Mucosa of descending colon (tissue), 3 donors: ENCODE results near the gene TET1. TPM values are rescaled to one million over a fixed set of nuclear protein-coding genes. Genes with fewer than 3 reads are reported as not detected.

Experiments used
- ATAC-seq: fragments of 200-7000 bp; cut with Tn5 transposase; one replicate; pipeline ENCODE4 v1.9.1; 2020; ENCODE audit warnings: mild to moderate bottlenecking, moderate library complexity
- DNase-seq, 3 donors: peaks; one replicate each; pipeline ENCODE4 v3.0.0-alpha.2; 2020
- H3K36me3 ChIP-seq: fragments of 200-600 bp; one replicate; pipeline ENCODE4 v1.8.0; 2021; ENCODE audit warnings: low read depth, mild to moderate bottlenecking
- H3K4me1 ChIP-seq: fragments of 200-600 bp; one replicate; pipeline ENCODE4 v1.8.0; 2021; ENCODE audit warnings: low read depth, mild to moderate bottlenecking
- H3K4me3 ChIP-seq: fragments of 200-600 bp; one replicate; pipeline ENCODE4 v1.8.0; 2021; ENCODE audit warnings: mild to moderate bottlenecking
- H3K9me3 ChIP-seq: fragments of 200-600 bp; one replicate; pipeline ENCODE4 v1.8.0; 2021; ENCODE audit warnings: mild to moderate bottlenecking
- CTCF ChIP-seq: fragments of 200-600 bp; IDR thresholded peaks from one replicate; pipeline ENCODE4 v1.8.0; 2022; ENCODE audit warnings: antibody characterized with exemption, mild to moderate bottlenecking
- intact Hi-C, 2 donors: fragments of 100-400 bp; cut with DNase I in 1 of 2; cut with micrococcal nuclease in 1 of 2; formaldehyde crosslinking; loops; one replicate each; pipeline versions ENCODE4 v1.11.0 to v1.11.1; 2022; cut with DNase I, micrococcal nuclease
- total RNA-seq, 3 donors: library from RNA; stranded (reverse); fragmentation: NEBNext Ultra II Directional in 2 of 3; extraction: Animal tissue kit (Norgen Biotek cat#: 25700) in 2 of 3; gene quantifications; one replicate each; pipeline versions ENCODE4 v1.2.1 to v1.2.4, GENCODE V29; 2021 to 2023
- donor health status: DM: no; HTN: no; CAD: no; lungs with moderate emphysema.
- donor health status: DM: no; HTN: no; CAD: no.
- donor health status: DM: no; HTN: yes; CAD: no.

Gene TET1
- total RNA-seq, 3 donors from 2014 or later, result 1.0 to 5.7 (median 1.1) TPM

GRCh38 chr10:68668231-68668630 is 108.1 kb downstream of the TET1 start:
- Histone ChIP-seq H3K36me3 (no peaks in the 10 kb centered on the region), H3K4me3 (no peak overlapping the region), H3K4me1 (no peaks in the 10 kb centered on the region), H3K9me3 (no peaks in the 10 kb centered on the region)
- DNase-seq (no peak), ATAC-seq (no peak)
- TF ChIP-seq CTCF, result no peak
- intact Hi-C loops, result no loop called here

- TF ChIP-seq CTCF, result no peak
Observed at GRCh38 chr10:68668972-68669371, 108.8 kb downstream of the TET1 start.

GRCh38 chr10:68684413-68684812 is 124.3 kb downstream of the TET1 start:
- intact Hi-C loops, result no loop called here
- Histone ChIP-seq H3K36me3 (no peaks in the 10 kb centered on the region), H3K4me1 (no peaks in the 10 kb centered on the region), H3K9me3 (no peaks in the 10 kb centered on the region), H3K4me3 (no peak overlapping the region)
- ATAC-seq (no peak), DNase-seq (no peak)
- TF ChIP-seq CTCF, result no peak

More at GRCh38 chr10:68668972-68669371, 108.8 kb downstream of the TET1 start:
- H3K36me3 ChIP-seq, result no peaks in the 10 kb centered on the region
- ATAC-seq (no peak), DNase-seq (no peak)
- no peak overlapping the region for H3K4me3 ChIP-seq
- no peaks in the 10 kb centered on the region for H3K9me3 ChIP-seq
- intact Hi-C loops, result no loop called here
- no peaks in the 10 kb centered on the region for H3K4me1 ChIP-seq

GRCh38 chr10:68696018-68696417 is 135.9 kb downstream of the TET1 start:
- Histone ChIP-seq H3K4me1 (no peaks in the 10 kb centered on the region), H3K4me3 (no peak overlapping the region), H3K9me3 (no peaks in the 10 kb centered on the region), H3K36me3 (no peaks in the 10 kb centered on the region)
- no peak for TF ChIP-seq CTCF
- no peak for ATAC-seq
- intact Hi-C loops, result no loop called here
- no peak for DNase-seq

GRCh38 chr10:68697106-68697505 is 137.0 kb downstream of the TET1 start:
- TF ChIP-seq CTCF, result no peak
- Histone ChIP-seq H3K9me3 (no peaks in the 10 kb centered on the region), H3K4me1 (no peaks in the 10 kb centered on the region), H3K4me3 (no peak overlapping the region), H3K36me3 (no peaks in the 10 kb centered on the region)
- DNase-seq (no peak), ATAC-seq (no peak)
- intact Hi-C loops, result no loop called here

GRCh38 chr10:68700197-68700596 is 140.1 kb downstream of the TET1 start:
- H3K9me3 ChIP-seq, result no peaks in the 10 kb centered on the region
- no peaks in the 10 kb centered on the region for H3K36me3 ChIP-seq
- TF ChIP-seq CTCF, result no peak
- H3K4me1 ChIP-seq, result no peaks in the 10 kb centered on the region
- no peak overlapping the region for H3K4me3 ChIP-seq
- DNase-seq, result no peak
- no peak for ATAC-seq
- intact Hi-C loops, result no loop called here
